HG02678 (cell line): ENCODE results near the gene RASGRF2.

ENCODE experiments used
- ATAC-seq: cut with Tn5 transposase; IDR thresholded peaks from one replicate; pipeline ENCODE4 v1.9.1; 2021; ENCODE audit warnings: mild to moderate bottlenecking, moderate library complexity; ENCODE audit not compliant: unreplicated experiment

The RASGRF2 gene

DNA sequence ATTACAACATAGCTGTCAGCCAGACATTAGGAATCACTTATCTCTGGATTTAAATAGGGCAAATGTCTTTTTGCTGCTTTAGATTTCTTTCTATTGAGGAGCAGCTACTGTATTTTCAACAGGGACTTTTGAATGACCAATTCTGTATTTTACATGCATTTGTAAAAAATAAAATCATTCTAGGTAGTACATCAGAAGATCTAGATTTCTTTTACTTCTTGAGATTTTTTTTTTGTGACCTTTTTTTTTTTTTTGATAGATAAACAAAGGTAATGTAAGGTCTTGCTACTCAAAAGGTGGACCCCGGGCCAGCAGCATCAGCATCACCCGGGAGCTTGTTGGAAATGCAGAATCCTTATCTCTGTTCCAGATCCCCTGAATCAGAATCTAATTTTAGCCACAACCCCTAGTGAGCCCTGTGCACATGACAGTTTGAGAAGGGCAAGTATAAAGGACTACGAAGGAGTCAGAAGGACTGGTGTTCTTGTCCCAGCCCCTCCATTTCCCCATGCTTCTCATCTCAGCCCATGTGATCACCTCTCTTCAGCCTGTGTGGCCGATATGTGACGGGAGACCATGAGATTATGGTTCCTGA is 235.3 kb downstream of the RASGRF2 start:
- ATAC-seq: no peak

GRCh38 chr5:81202655-81203054 is 242.5 kb downstream of the RASGRF2 start:
- no peak for ATAC-seq

- no peak for ATAC-seq
Observed at GRCh38 chr5:81203729-81204128, 243.6 kb downstream of the RASGRF2 start.

GRCh38 chr5:81204205-81204604 is 244.0 kb downstream of the RASGRF2 start:
- ATAC-seq: no peak

- no peak for ATAC-seq
Observed at GRCh38 chr5:81205058-81205457, 244.9 kb downstream of the RASGRF2 start.

DNA sequence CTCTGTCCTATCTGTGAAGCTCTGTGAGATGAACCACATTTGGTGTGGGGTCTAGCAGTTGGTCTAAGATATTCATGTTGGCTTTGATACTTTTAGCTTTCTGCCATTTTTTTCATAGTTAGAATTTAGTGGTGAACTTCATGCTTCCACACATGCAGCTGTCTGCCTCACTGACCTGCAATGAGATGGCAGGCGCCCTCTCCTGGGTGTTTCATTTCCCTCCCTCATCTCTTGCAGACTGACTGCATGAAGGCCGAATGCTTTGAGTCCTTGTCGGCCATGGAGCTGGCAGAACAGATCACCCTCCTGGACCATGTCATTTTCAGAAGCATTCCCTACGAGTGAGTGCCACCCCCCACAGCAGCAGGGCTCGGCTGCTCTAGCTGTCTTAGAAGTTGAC is 246.8 kb downstream of the RASGRF2 start:
- no peak for ATAC-seq

GRCh38 chr5:81208904-81209303 is 248.7 kb downstream of the RASGRF2 start:
- no peak for ATAC-seq

DNA sequence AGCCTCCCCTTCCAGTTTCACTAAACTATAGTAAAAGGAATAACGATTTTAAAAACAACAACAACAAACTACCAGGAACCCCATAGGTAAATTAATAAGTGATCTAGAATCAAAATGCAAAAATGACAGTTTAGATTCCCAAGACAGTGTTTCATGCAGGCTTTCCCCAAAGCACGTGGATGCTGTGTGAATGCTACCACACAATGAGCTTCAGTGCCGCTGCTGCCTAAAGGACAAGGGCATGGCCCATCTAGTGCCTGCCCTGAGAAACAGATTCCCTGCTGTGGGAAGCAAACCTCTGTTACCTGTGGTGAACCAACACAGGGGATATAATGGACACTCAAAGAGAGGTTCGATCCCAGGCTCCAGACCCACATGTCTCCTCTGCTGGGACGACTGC is 249.2 kb downstream of the RASGRF2 start:
- ATAC-seq: no peak

DNA sequence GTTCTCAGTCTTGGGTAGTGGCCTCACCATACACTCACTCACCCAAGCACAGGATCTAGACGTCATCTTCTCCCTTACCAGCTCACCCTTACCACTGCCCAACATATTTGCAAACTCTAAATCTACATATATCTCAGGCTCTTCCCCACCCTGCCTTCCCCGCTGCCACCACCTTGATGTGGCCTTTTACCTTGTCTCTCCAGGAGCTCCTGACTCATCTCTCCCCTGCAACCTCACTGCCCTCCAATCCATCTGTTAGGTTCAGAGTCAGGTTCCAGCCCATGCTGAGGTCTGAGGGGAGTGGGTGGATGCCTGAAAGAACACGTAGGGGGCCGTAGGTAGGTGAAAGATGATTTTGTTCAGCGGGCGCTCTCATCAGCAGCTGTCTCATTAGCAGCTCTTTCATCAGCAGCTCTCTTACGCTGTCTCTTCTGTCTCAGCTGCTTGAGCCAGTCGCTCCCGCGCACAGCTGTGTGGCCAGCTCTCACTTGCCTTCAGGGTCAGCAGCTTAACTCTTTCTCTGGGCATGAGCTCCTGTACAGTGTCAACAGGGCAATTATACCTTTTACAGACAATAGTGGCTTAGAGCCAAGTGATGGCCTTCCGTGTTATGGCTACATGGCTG is 249.8 kb downstream of the RASGRF2 start:
- ATAC-seq: no peak

GRCh38 chr5:81212211-81212751 is 252.1 kb downstream of the RASGRF2 start:
- peak; percentile 43 for ATAC-seq

DNA sequence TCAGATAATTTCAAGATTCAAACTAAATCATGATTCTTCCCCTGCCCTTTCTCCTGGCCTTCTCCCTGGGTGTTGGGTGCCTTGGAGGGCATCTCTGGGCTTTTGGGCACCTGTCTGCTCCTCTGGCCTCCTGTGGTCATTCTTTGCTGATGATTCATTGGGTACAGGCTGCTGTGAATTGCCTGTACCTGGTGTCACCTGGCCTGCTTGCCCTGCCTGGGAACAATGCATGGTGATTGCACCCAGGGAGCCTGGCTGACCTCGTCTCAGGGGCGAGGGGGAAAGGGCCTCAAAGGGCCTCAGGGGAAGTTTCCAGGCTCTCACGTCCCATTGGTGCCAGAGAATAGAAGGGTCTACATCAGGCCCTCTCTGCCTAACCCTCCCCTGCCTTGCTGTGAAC is 252.9 kb downstream of the RASGRF2 start:
- no peak for ATAC-seq

- no peak for ATAC-seq
Observed at GRCh38 chr5:81214848-81215247, 254.7 kb downstream of the RASGRF2 start.

GRCh38 chr5:81216152-81216551 is 256.0 kb downstream of the RASGRF2 start:
- no peak for ATAC-seq

GRCh38 chr5:81219389-81219788 is 259.2 kb downstream of the RASGRF2 start:
- no peak for ATAC-seq

DNA sequence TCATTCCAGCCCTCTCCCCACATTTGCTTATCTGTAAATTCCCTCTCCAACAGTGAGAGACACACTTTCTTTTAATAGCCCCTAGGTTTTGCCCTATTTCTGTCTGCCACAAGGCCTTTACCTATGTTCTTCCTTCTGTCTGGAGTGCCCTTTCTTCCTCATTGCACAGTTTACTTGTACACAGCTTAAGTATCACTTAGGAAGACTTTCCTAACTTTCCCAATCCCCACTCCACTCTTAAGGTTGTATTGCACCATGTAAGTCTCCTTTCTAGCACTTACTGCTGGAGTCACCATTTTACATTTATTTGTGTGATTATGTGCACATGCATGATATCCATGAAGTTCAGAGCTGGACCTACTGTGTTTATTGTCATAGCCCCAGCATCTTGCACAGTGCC is 262.1 kb downstream of the RASGRF2 start:
- no peak for ATAC-seq

DNA sequence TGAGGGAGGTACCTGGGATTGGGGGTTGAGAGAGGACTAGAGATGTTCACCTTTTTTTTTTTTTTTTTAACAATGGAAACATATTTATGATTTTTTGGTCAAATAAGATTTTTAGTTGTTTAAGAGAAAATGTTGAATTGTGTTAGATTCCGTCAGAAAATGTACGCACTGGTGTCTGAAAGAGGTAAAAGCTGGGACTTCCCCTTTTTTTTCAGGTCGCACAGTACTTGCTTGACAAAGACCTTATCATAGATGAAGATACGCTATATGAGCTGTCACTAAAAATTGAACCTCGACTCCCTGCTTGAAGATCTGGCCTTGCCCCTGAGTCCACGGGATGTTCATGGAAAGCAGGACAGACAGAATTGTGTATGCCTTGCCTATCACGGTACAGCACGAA is 265.3 kb downstream of the RASGRF2 start:
- ATAC-seq: no peak

- no peak for ATAC-seq
Observed at GRCh38 chr5:81226286-81226685, 266.1 kb downstream of the RASGRF2 start.

- no peak for ATAC-seq
Observed at GRCh38 chr5:81226949-81227348, 266.8 kb downstream of the RASGRF2 start.

- ATAC-seq: no peak
Observed at GRCh38 chr5:81228084-81228483, 267.9 kb downstream of the RASGRF2 start.

DNA sequence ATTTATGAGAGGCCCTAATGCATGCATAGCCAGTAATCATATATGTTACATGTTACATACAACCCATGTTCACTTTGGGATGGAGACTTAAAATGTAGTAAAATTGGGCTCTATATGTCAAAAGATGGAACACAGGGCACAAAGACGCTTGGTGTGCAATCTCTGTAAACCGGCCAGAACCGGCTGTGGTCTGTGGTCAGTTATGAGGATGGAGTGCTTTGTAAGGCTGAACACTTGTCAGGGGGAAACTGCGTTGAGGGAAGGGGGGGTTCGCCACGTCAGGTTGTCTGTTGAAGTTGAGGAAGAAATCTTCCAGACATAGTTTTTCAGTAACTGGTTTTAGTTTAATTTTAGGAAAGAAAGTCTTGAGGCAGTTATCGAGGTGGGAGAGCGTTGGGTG is 270.3 kb downstream of the RASGRF2 start:
- no peak for ATAC-seq

GRCh38 chr5:81232464-81233079 is 272.4 kb downstream of the RASGRF2 start:
- ATAC-seq: no peak

- no peak for ATAC-seq
Observed at GRCh38 chr5:81233080-81233634, 273.0 kb downstream of the RASGRF2 start, which contains the start of gene CKMT2. TSS of gene CKMT2 (plus strand) at chr5:81233322. CDS start at chr5:81251133, 17,811 bp downstream.
